ENCODE data around the gene CXCR4. TPM values are rescaled to one million over a fixed set of nuclear protein-coding genes. Genes with fewer than 3 reads are reported as not detected.

The CXCR4 gene
- total and polyA plus RNA-seq, 12 donors = 21.9 to 344 (median 78.6) TPM

- H3K4me1 ChIP-seq (replicated peaks in 1 of 2) = no peaks in the 10 kb centered on the region
- no peak overlapping the region for H3K27ac ChIP-seq
- 87 to 91% (median 88%) methylated on average over 3 of the region's 3 CpGs for WGBS, 4 donors
- H3K4me3 ChIP-seq = no peak overlapping the region
- H3K27me3 ChIP-seq = no peaks in the 10 kb centered on the region
- no peaks in the 10 kb centered on the region for H3K9me3 ChIP-seq (replicated peaks in 1 of 3)
- intact Hi-C loops (cut with DNase I) = no loop called here
- TF ChIP-seq, protein P1, sequence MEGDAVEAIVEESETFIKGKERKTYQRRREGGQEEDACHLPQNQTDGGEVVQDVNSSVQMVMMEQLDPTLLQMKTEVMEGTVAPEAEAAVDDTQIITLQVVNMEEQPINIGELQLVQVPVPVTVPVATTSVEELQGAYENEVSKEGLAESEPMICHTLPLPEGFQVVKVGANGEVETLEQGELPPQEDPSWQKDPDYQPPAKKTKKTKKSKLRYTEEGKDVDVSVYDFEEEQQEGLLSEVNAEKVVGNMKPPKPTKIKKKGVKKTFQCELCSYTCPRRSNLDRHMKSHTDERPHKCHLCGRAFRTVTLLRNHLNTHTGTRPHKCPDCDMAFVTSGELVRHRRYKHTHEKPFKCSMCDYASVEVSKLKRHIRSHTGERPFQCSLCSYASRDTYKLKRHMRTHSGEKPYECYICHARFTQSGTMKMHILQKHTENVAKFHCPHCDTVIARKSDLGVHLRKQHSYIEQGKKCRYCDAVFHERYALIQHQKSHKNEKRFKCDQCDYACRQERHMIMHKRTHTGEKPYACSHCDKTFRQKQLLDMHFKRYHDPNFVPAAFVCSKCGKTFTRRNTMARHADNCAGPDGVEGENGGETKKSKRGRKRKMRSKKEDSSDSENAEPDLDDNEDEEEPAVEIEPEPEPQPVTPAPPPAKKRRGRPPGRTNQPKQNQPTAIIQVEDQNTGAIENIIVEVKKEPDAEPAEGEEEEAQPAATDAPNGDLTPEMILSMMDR (IDR thresholded peaks at IDR 0.05) = no peak
- no peak for TF ChIP-seq POLR2A (IDR thresholded peaks at IDR 0.05)
- no peak for DNase-seq
- no peaks in the 10 kb centered on the region for H3K36me3 ChIP-seq (replicated peaks in 1 of 2)
Measured at GRCh38 chr2:136104977-136105376, 13.0 kb downstream of the CXCR4 start.

- no peaks in the 10 kb centered on the region for H3K27me3 ChIP-seq
- TF ChIP-seq, protein P1 (IDR thresholded peaks at IDR 0.05) = no peak
- TF ChIP-seq POLR2A (IDR thresholded peaks at IDR 0.05) = no peak
- intact Hi-C loops (cut with DNase I) = no loop called here
Measured at GRCh38 chr2:136101042-136101441, 16.9 kb downstream of the CXCR4 start.

GRCh38 chr2:136098441-136098840, 19.5 kb downstream of the CXCR4 start:
- no peak overlapping the region for H3K27ac ChIP-seq
- no peaks in the 10 kb centered on the region for H3K9me3 ChIP-seq (replicated peaks in 1 of 3)
- DNase-seq = no peak
- H3K36me3 ChIP-seq (replicated peaks in 1 of 2) = no peaks in the 10 kb centered on the region
- H3K4me1 ChIP-seq (replicated peaks in 1 of 2) = no peaks in the 10 kb centered on the region
- H3K27me3 ChIP-seq = no peaks in the 10 kb centered on the region
- no peak overlapping the region for H3K4me3 ChIP-seq
- 78 to 83% (median 81%) methylated on average over 4 of the region's 4 CpGs for WGBS, 4 donors
- intact Hi-C loops (cut with DNase I) = no loop called here
- no peak for TF ChIP-seq POLR2A (IDR thresholded peaks at IDR 0.05)
- TF ChIP-seq, protein P1 (IDR thresholded peaks at IDR 0.05) = no peak

More at GRCh38 chr2:136101042-136101441, 16.9 kb downstream of the CXCR4 start:
- DNase-seq = no peak
- H3K4me3 ChIP-seq = no peak overlapping the region
- no peak overlapping the region for H3K27ac ChIP-seq
- 92 to 98% (median 94%) methylated on average over 2 of the region's 2 CpGs for WGBS, 4 donors
- H3K4me1 ChIP-seq (replicated peaks in 1 of 2) = no peaks in the 10 kb centered on the region
- H3K9me3 ChIP-seq (replicated peaks in 1 of 3) = no peaks in the 10 kb centered on the region
- no peaks in the 10 kb centered on the region for H3K36me3 ChIP-seq (replicated peaks in 1 of 2)

- H3K27me3 ChIP-seq = no peaks in the 10 kb centered on the region
- H3K4me1 ChIP-seq (replicated peaks in 1 of 2) = no peaks in the 10 kb centered on the region
- intact Hi-C loops (cut with DNase I) = no loop called here
- H3K36me3 ChIP-seq (replicated peaks in 1 of 2) = no peaks in the 10 kb centered on the region
- DNase-seq = no peak
- H3K4me3 ChIP-seq = no peak overlapping the region
- 38 to 57% (median 48%) methylated on average over 3 of the region's 3 CpGs for whole genome bisulfite sequencing, 4 donors
- H3K27ac ChIP-seq = no peak overlapping the region
- no peak for TF ChIP-seq POLR2A (IDR thresholded peaks at IDR 0.05)
- TF ChIP-seq, protein P1 (IDR thresholded peaks at IDR 0.05) = no peak
- H3K9me3 ChIP-seq (replicated peaks in 1 of 3) = no peaks in the 10 kb centered on the region
Measured at GRCh38 chr2:136093583-136093982, 24.4 kb downstream of the CXCR4 start.
